ENCODE measurements around the gene EPHA4.

The EPHA4 gene

DNA sequence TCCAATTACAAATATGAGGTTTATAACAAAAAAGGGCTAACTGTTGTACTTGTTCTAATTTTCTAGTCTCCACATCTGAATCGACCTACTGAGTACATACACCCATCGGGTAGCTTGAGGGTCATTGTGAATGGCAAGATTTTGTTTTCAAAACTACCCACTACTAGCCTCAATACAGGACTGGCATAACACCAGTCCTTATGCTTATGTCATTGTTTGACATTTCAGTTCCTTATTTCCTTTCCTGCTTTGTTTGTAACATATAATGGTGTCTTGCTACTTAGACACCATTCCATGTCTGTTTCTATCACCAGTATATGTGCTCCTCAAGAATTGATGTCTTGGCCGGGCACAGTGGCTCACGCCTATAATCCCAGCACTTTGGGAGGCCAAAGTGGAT is 86.0 kb downstream of the EPHA4 start:
- TF ChIP-seq, protein P1, sequence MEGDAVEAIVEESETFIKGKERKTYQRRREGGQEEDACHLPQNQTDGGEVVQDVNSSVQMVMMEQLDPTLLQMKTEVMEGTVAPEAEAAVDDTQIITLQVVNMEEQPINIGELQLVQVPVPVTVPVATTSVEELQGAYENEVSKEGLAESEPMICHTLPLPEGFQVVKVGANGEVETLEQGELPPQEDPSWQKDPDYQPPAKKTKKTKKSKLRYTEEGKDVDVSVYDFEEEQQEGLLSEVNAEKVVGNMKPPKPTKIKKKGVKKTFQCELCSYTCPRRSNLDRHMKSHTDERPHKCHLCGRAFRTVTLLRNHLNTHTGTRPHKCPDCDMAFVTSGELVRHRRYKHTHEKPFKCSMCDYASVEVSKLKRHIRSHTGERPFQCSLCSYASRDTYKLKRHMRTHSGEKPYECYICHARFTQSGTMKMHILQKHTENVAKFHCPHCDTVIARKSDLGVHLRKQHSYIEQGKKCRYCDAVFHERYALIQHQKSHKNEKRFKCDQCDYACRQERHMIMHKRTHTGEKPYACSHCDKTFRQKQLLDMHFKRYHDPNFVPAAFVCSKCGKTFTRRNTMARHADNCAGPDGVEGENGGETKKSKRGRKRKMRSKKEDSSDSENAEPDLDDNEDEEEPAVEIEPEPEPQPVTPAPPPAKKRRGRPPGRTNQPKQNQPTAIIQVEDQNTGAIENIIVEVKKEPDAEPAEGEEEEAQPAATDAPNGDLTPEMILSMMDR (IDR thresholded peaks at IDR 0.05; ENCODE audit: low read depth, low read length) = no peak
- 0 out of 2 replicates have a peak, but pooled peaks cover 2% of the 10 kb centered on the region for H3K27me3 ChIP-seq
- H3K4me1 ChIP-seq = no peaks in the 10 kb centered on the region

DNA sequence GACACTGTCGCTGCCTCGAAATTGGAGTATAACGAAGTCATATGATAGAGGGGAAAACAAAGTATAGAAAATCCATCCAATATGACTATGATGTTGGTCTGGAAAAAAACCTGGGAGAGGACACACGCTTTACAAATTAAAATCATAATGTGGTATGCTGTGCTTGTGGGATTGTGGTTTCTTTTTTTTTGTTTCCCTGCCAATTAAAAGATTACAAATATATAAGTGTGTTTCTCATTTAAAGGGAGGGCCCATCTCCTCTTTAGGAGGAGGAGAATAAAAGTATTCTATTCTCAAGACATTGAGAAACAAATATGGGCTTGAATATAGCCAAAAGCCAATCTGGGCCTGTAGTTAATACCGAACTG is 86.6 kb downstream of the EPHA4 start:
- TF ChIP-seq, protein P1 (IDR thresholded peaks at IDR 0.05; ENCODE audit: low read depth, low read length) = no peak
- 0 out of 2 replicates have a peak, but pooled peaks cover 2% of the 10 kb centered on the region for H3K27me3 ChIP-seq
- no peaks in the 10 kb centered on the region for H3K9me3 ChIP-seq
- H3K4me3 ChIP-seq (ENCODE audit: low read depth, low read length) = no peak overlapping the region
- DNase-seq = no peak
- H3K36me3 ChIP-seq = no peaks in the 10 kb centered on the region
- no peaks in the 10 kb centered on the region for H3K4me1 ChIP-seq

More for the DNA sequence above, 86.0 kb downstream of the EPHA4 start:
- Histone ChIP-seq H3K9me3 (no peaks in the 10 kb centered on the region), H3K36me3 (no peaks in the 10 kb centered on the region), H3K4me3 (ENCODE audit: low read depth, low read length) (no peak overlapping the region)
- DNase-seq = no peak

DNA sequence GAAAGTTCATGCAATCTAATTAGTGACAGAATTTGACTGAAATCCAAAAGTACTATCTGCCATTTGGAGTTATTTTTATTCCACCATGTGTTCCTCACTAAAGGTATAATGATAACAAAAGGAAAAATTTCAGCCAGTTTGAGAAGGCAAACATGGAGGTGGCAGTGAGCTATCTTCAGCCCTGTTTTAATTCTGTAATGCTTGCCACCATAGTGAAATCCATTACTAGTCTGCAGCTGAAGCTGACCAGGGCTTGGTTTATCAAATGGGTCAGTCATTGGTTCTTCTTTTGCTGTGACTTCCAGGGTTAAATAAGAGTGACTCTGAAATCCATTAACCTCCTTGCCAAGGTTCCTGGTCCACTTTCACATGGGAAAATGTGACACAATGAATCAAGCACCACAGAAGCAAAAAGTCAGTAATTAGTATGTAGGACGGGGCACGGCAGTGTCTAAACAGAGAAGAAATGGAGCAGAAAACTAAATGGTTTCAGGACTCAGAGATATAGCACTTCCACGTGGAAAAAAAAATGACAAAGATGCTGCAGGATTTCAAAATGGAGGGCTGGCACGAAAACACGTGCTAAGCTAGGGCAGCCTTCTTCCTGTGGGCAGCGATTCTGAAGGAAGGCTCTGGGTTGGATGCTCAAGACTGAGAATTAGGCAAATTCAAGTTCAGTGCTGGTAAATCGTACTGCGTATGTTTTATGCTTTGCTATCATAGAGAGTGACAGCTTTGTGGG is 87.2 kb downstream of the EPHA4 start:
- DNase-seq = no peak
- no peaks in the 10 kb centered on the region for H3K4me1 ChIP-seq
- 0 out of 2 replicates have a peak, but pooled peaks cover 2% of the 10 kb centered on the region for H3K27me3 ChIP-seq
- TF ChIP-seq, protein P1 (IDR thresholded peaks at IDR 0.05; ENCODE audit: low read depth, low read length) = no peak
- H3K4me3 ChIP-seq (ENCODE audit: low read depth, low read length) = no peak overlapping the region
- H3K36me3 ChIP-seq = no peaks in the 10 kb centered on the region
- no peaks in the 10 kb centered on the region for H3K9me3 ChIP-seq

DNA sequence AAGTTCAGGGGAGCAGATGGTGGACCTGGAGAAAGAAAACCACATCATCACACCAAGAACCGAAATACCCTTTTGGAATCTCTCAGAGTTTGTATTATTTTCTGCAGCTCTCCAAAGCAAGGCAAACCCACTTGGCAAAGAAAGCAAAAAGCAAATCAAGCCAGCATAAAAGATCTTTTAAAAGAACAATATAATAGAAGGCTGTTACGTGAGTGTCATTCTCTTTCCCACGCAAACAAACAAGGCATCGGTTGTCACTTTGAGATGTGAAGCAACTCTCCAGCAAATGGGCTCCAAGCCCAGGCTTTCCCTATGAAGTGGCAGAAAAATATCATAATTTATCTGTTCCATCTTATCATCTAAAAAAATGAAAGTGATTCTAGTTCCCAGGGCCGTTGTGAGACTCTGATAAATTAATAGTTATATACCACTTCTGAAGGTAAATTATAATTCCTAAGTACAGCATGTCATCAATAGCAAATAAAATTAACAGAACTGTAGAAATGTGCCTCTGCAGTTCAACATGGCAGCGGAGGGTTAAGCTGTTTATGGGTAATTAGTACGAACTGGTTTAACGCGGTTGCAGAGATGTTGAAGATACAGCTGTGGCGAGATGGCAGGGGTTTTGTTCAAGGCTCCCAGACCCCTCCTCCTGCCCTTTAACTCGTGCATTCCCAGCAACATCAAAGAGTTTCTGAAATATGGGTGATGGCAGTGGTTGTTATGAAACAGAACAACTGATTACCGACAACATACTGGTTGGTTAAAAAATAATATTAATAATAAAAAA is 89.2 kb downstream of the EPHA4 start:
- Histone ChIP-seq H3K27me3 (no peaks in the 10 kb centered on the region), H3K9me3 (no peaks in the 10 kb centered on the region), H3K4me3 (ENCODE audit: low read depth, low read length) (no peak overlapping the region), H3K4me1 (no peaks in the 10 kb centered on the region), H3K36me3 (no peaks in the 10 kb centered on the region)
- TF ChIP-seq, protein P1 (IDR thresholded peaks at IDR 0.05; ENCODE audit: low read depth, low read length) = no peak
- DNase-seq = no peak

DNA sequence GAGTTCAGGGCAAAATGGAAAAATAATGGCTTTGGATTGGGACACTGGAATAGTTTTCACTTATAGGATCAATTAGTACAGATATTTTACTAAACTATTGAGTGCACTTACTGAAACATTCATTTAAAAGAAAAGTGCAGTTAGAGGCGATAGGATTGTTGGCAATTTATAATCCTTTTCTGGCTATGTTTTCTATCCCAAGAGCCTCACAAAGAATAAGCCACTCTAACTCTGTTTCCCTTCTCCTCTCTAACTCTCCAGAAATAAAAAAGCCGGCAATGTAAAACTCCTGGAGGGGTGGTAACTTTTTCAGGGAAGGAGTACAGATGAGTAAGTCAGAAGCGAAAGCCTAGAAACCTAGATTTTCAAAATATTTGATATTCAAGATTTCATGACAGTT is 91.3 kb downstream of the EPHA4 start:
- Histone ChIP-seq H3K27me3 (no peaks in the 10 kb centered on the region), H3K4me3 (ENCODE audit: low read depth, low read length) (no peak overlapping the region), H3K36me3 (no peaks in the 10 kb centered on the region), H3K9me3 (no peaks in the 10 kb centered on the region), H3K4me1 (no peaks in the 10 kb centered on the region)
- DNase-seq = no peak
- TF ChIP-seq, protein P1 (IDR thresholded peaks at IDR 0.05; ENCODE audit: low read depth, low read length) = no peak

DNA sequence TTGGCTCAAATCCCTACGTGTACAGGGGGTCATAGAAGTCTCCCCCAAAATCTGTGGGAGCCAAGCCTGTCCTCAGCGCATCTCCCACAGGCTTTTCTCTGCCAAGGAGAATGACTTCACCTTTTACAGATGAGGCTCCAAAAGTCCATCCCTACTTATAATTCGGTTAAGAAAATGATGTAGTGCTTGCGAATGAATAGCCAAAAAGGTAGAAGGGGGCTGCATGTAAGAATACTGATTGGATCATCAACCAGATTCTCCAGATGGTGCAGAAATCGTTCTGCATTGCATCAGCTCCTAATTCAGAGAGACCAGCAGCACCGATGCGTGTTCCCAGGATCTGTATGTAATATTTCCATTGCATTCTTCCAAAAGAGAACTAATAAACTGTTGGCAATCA is 91.9 kb downstream of the EPHA4 start:
- Histone ChIP-seq H3K9me3 (no peaks in the 10 kb centered on the region), H3K36me3 (no peaks in the 10 kb centered on the region), H3K4me3 (ENCODE audit: low read depth, low read length) (no peak overlapping the region), H3K4me1 (no peaks in the 10 kb centered on the region), H3K27me3 (no peaks in the 10 kb centered on the region)
- TF ChIP-seq, protein P1 (IDR thresholded peaks at IDR 0.05; ENCODE audit: low read depth, low read length) = no peak
- no peak for DNase-seq
